Measurements from ENCODE around the gene CA10.

Gene CA10

DNA sequence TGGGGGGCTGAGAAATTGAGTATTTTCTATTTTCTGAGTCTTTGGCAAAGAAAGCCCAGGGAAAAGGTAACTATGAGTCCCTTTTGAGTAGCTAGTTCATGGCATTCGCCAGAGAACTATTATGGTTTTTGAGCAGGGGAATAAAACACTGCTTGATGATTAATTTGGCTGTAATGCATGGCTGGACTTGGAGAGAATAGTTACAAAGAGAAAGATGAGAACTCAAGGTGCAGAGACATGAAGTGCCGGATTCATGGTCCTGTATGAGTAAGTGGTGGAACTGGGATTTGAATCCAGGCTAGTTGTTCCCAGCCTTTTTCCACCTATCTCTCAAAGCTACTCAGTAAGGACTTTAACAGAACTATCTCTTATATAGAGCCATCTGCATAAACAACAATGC lies 266.6 kb downstream of the CA10 start:
- no peak overlapping the region for H3K4me3 ChIP-seq (ENCODE audit: low read depth, low read length)
- TF ChIP-seq, protein P1, sequence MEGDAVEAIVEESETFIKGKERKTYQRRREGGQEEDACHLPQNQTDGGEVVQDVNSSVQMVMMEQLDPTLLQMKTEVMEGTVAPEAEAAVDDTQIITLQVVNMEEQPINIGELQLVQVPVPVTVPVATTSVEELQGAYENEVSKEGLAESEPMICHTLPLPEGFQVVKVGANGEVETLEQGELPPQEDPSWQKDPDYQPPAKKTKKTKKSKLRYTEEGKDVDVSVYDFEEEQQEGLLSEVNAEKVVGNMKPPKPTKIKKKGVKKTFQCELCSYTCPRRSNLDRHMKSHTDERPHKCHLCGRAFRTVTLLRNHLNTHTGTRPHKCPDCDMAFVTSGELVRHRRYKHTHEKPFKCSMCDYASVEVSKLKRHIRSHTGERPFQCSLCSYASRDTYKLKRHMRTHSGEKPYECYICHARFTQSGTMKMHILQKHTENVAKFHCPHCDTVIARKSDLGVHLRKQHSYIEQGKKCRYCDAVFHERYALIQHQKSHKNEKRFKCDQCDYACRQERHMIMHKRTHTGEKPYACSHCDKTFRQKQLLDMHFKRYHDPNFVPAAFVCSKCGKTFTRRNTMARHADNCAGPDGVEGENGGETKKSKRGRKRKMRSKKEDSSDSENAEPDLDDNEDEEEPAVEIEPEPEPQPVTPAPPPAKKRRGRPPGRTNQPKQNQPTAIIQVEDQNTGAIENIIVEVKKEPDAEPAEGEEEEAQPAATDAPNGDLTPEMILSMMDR (IDR thresholded peaks at IDR 0.05; ENCODE audit: low read depth, low read length) = no peak

DNA sequence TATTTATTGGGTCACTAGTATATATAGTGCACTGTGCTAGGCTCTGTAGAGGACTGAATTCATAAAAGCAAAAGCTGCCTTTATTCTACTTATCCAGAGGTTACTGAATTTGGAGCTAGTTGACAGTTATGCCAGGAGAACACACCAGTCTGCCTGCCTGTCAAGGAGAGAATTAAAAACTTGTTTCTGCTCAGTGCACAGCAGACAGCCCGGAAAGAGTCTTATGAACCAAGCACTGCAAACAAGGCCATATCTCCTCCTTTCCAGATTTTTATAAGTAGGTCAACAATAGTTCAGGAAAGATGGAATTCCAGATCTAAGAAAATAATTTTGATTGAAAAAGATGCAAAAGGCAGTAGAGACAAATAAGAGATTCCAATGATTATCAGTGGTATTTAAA lies 267.8 kb downstream of the CA10 start:
- TF ChIP-seq, protein P1 (IDR thresholded peaks at IDR 0.05; ENCODE audit: low read depth, low read length) = no peak
- H3K4me3 ChIP-seq (ENCODE audit: low read depth, low read length) = no peak overlapping the region

DNA sequence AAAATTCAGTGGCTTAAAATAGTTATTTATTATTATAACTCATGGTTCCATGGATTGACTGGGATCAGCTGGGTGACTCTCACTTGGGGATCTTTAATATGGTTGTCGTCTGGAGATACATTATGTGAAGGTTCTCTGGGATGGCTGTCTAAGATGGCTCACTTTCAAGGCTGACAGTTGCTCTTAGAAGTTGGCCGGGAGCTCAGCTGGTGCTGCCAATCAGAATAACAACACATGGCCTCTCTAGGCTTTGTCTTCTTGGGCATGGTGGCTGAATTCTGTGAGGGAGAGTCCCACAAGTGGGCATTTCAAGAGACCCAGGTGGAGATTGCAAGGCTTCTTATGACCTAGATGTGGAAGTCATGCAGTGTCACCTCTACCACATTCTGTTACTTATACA lies 269.7 kb downstream of the CA10 start:
- TF ChIP-seq, protein P1 (IDR thresholded peaks at IDR 0.05; ENCODE audit: low read depth, low read length) = no peak
- no peak overlapping the region for H3K4me3 ChIP-seq (ENCODE audit: low read depth, low read length)

DNA sequence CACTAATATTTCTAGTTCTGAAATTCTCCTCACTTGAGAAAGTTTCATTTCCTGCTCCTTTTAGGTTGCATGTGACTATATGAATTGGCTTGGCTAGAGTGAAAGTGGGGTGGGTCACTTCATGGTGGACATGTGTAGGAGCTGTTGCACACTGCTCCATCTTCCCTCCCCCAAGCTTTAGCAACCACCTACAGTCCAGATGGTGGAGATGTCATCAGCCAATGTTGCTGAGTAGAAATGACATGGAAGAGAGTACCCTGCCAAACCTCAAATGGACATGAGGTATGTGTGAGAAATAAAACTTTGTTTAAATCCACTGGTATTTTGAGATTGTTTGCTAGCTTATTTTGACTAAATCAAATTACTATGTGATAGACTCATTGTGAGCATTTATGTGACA lies 281.5 kb downstream of the CA10 start:
- TF ChIP-seq, protein P1 (IDR thresholded peaks at IDR 0.05; ENCODE audit: low read depth, low read length) = no peak

DNA sequence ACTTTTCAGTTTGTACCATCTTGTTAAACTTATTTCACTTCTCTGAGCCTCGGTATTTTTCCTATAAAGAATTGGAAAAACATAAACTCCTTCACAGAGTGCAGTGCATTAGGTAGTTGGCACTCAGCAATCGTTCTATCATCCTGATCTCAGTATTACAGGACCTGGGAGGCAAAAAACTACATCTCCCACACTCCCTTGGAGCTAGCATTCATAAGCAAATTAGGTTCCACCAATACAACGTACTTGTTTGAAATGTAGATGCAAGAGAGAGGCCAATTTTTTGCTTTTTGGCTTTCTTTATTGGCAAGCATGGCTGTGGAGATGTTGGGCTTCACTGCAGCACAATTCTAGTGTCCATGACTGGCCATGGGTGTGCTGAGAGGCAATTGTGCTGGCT lies 285.2 kb downstream of the CA10 start:
- TF ChIP-seq, protein P1 (IDR thresholded peaks at IDR 0.05; ENCODE audit: low read depth, low read length) = no peak
- H3K4me3 ChIP-seq (ENCODE audit: low read depth, low read length) = no peak overlapping the region

More for the DNA sequence above, 281.5 kb downstream of the CA10 start:
- H3K4me3 ChIP-seq (ENCODE audit: low read depth, low read length) = no peak overlapping the region

DNA sequence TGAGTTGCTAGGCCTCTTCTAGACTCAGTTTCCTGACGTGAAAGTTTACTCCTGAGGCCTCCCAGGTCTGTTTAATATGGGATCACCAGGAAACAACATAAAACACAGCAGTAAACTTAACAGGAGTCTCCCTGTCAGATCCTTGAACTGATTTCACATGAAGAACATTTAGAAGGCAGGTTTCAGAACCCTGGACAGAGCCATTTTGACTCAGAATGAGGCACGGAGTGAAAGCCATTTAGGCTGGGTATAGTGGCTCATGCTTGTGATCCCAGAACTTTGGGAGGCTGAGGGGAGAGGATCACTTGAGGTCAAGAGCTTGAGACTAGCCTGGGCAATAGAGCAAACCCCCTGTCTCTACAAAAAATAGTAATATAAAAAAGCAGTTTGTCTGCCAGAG lies 289.1 kb downstream of the CA10 start:
- no peak overlapping the region for H3K4me3 ChIP-seq (ENCODE audit: low read depth, low read length)
- TF ChIP-seq, protein P1 (IDR thresholded peaks at IDR 0.05; ENCODE audit: low read depth, low read length) = no peak

DNA sequence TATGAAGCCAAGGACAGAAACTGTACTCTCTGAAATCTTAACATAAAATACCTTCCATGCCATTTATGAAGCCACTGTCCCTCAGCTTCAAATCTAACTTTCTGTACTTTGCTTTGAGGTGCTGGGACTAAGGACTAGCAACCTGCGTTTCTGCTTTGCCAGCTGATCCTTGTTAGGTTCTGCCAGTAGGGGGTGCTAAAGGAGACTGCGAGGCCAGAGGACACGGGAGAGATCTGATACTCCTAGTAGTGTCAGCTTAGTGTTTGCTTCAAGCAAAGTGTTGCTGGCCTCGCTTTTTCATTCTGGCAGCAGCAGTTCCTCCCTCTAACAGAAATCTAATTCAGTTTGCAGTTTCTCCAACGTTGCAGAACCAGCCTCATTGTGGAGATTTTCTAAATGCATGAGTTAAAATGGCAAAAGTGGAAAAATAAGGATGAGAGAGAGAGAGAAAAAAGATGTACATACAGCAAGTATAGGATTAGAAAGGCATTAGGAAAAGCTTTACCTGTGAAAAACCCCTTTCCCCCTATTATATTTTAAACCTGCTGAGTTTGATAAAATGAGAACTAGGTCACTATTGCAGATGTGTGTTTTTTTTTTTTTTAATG lies 297.5 kb downstream of the CA10 start:
- H3K4me3 ChIP-seq (ENCODE audit: low read depth, low read length) = no peak overlapping the region
- TF ChIP-seq, protein P1 (IDR thresholded peaks at IDR 0.05; ENCODE audit: low read depth, low read length) = no peak

Measured in WI38 (cell line).